ENCODE measurements around the gene SNPH. TPM values are rescaled to one million over a fixed set of nuclear protein-coding genes. Genes with fewer than 3 reads are reported as not detected.

Gene SNPH
- total and polyA plus RNA-seq, 2 of the 4 experiments (the other 2 are of a cell fraction): 3.1 to 4.5 TPM

- no peaks in the 10 kb centered on the region for H4K20me1 ChIP-seq (ENCODE audit: insufficient read depth, low read length)
These were observed 11.8 kb upstream of the SNPH start for GRCh38 chr20:1254254-1254653.

More at GRCh38 chr20:1254254-1254653, 11.8 kb upstream of the SNPH start:
- POLR2A ChIA-PET (ENCODE audit: unreplicated experiment): no interaction called here
- no peak overlapping the region for H2BK120ac ChIP-seq (ENCODE audit: low read depth, low read length)
- H3K18ac ChIP-seq (ENCODE audit: low read depth, low read length): no peak overlapping the region
- H4K5ac ChIP-seq (ENCODE audit: low read depth, low read length): no peak overlapping the region
- no peak overlapping the region for H3K4me3 ChIP-seq (ENCODE audit: insufficient read depth, low read depth, low read length)
- CTCF ChIA-PET: interaction anchor here (0.6 to 1.1 kb wide), 4 partner anchors 9 to 94 kb away, joined by 3 to 6 read pairs (median 4); no protein-coding TSS in a partner anchor
- no peak overlapping the region for H4K91ac ChIP-seq (ENCODE audit: insufficient read depth, low read depth, low read length)
- no peak overlapping the region for H2BK15ac ChIP-seq (ENCODE audit: low read depth, low read length)
- H2BK5ac ChIP-seq (ENCODE audit: low read depth, low read length, poor library complexity, severe bottlenecking): no peak overlapping the region
- intact Hi-C loops (cut with micrococcal nuclease) (no loop called here), in situ Hi-C loops (cut with MboI; ENCODE audit: low sequenced_read_pairs) (no loop called here), dilution Hi-C loops (cut with HindIII; ENCODE audit: low sequenced_read_pairs, unreplicated experiment) (no loop called here)
- ATAC-seq (ENCODE audit: low read depth): no peak
- H2AFZ ChIP-seq (replicated peaks; ENCODE audit: low read length, poor library complexity): no peak overlapping the region
- no peak overlapping the region for H3K4ac ChIP-seq (ENCODE audit: low read depth, low read length)
- H3K23ac ChIP-seq (ENCODE audit: low read depth, low read length): no peak overlapping the region
- no CpG with 5 or more reads among the region's 2 CpGs for WGBS, 2 experiments (ENCODE audit: extremely low coverage in 2 of 2, insufficient read length in 1 of 2)
- H3K4me1 ChIP-seq (ENCODE audit: control insufficient read depth, insufficient read depth, low read length): no peaks in the 10 kb centered on the region
- TF ChIP-seq MXI1 (IDR thresholded peaks at IDR 0.05; ENCODE audit: borderline replicate concordance, low read depth, low read length) (no peak), BHLHE40 (IDR thresholded peaks at IDR 0.05; ENCODE audit: low read depth, low read length) (no peak)
- no peak overlapping the region for H3K9ac ChIP-seq (ENCODE audit: low read depth, low read length)
- H3K27me3 ChIP-seq (ENCODE audit: control insufficient read depth, insufficient read depth, low read length): peaks cover 12% of the 10 kb centered on the region
- H2AK5ac ChIP-seq (ENCODE audit: low read depth, low read length): no peak overlapping the region
- H2BK20ac ChIP-seq (ENCODE audit: low read depth, low read length): no peak overlapping the region
- no peak for DNase-seq
- H3K4me2 ChIP-seq (ENCODE audit: low read depth, low read length): no peak overlapping the region
- no TSS peak for BruUV-seq (replicated peaks)
- H3K79me1 ChIP-seq (ENCODE audit: low read depth in 1 of 2, low read length in 2 of 2): no peaks in the 10 kb centered on the region
- H3K9me1 ChIP-seq (ENCODE audit: insufficient read depth, low read length): no peaks in the 10 kb centered on the region
- no peaks in the 10 kb centered on the region for H3K36me3 ChIP-seq (ENCODE audit: control insufficient read depth, insufficient read depth, low read length)
- no peak overlapping the region for H2AK9ac ChIP-seq (replicated peaks; ENCODE audit: low read depth, low read length, poor library complexity)
- H3K9me3 ChIP-seq (ENCODE audit: control insufficient read depth, insufficient read depth, low read length): no peaks in the 10 kb centered on the region
- no peak overlapping the region for H4K8ac ChIP-seq (ENCODE audit: low read depth in 2 of 2, low read length in 2 of 2)
- no peak overlapping the region for H3K27ac ChIP-seq (ENCODE audit: insufficient read depth, low read length)
- H3K56ac ChIP-seq (ENCODE audit: extremely low read depth, insufficient read depth, low read length): no peak overlapping the region
- no peak overlapping the region for H3K14ac ChIP-seq (replicated peaks; ENCODE audit: low read depth, low read length)

Measured in IMR-90 (cell line).